ENCODE measurements around the gene LYPLA2.

- TF ChIP-seq CTCF (IDR thresholded peaks at IDR 0.05; ENCODE audit: low read depth, low read length, missing input control) (no peak), MAX (IDR thresholded peaks at IDR 0.05) (no peak), ZBTB33 (IDR thresholded peaks at IDR 0.05) (no peak), REST (IDR thresholded peaks at IDR 0.05) (no peak), RAD21 (IDR thresholded peaks at IDR 0.05) (peak; percentile 6 to 28), YY1 (IDR thresholded peaks at IDR 0.05) (peak; percentile 23)
Measured at GRCh38 chr1:23801338-23801748, 10.4 kb downstream of the LYPLA2 start.

Measured in liver (tissue), 3 donors.